ENCODE results near the gene TNRC18.
"Not testable (repeated sequence)": the region's sequence is repeated elsewhere in the genome, so short reads cannot be mapped to it uniquely, and the experiment has no call there.

TNRC18 gene

GRCh38 chr7:5287802-5288201 lies 135.8 kb downstream of the TNRC18 start:
- Histone ChIP-seq H3K4me1 (ENCODE audit: control insufficient read depth, insufficient read depth, low read length) (peaks cover 5% of the 10 kb centered on the region), H3K4me3 (ENCODE audit: low read length in 2 of 2) (no peak overlapping the region), H3K9me3 (ENCODE audit: control insufficient read depth in 2 of 2, low read length in 2 of 2) (no peaks in the 10 kb centered on the region), H3K27me3 (ENCODE audit: control insufficient read depth in 1 of 2, insufficient read depth in 2 of 2, low read length in 2 of 2) (peaks cover 0 to 4% of the 10 kb centered on the region in 2 donors), H3K36me3 (ENCODE audit: control insufficient read depth in 2 of 2, insufficient read depth in 2 of 2, low read length in 2 of 2) (no peaks in the 10 kb centered on the region), H3K9ac (ENCODE audit: low read length in 2 of 2) (no peak overlapping the region), H3K27ac (ENCODE audit: low read length) (no peak overlapping the region)

- H3K27me3 ChIP-seq (ENCODE audit: control insufficient read depth in 1 of 2, insufficient read depth in 2 of 2, low read length in 2 of 2); H3K9me3 ChIP-seq (ENCODE audit: control insufficient read depth in 2 of 2, low read length in 2 of 2); H3K9ac ChIP-seq (ENCODE audit: low read length in 2 of 2); H3K36me3 ChIP-seq (ENCODE audit: control insufficient read depth in 2 of 2, insufficient read depth in 2 of 2, low read length in 2 of 2); H3K4me3 ChIP-seq (ENCODE audit: low read length in 2 of 2); H3K27ac ChIP-seq (ENCODE audit: low read length); H3K4me1 ChIP-seq (ENCODE audit: control insufficient read depth, insufficient read depth, low read length): not testable (repeated sequence)
These were observed 136.3 kb downstream of the TNRC18 start for GRCh38 chr7:5287373-5287772.

- peaks cover 5% of the 10 kb centered on the region for H3K4me1 ChIP-seq (ENCODE audit: control insufficient read depth, insufficient read depth, low read length)
- no peaks in the 10 kb centered on the region for H3K36me3 ChIP-seq (ENCODE audit: control insufficient read depth in 2 of 2, insufficient read depth in 2 of 2, low read length in 2 of 2)
- H3K9ac ChIP-seq (ENCODE audit: low read length in 2 of 2), result no peak overlapping the region
- H3K27ac ChIP-seq (ENCODE audit: low read length), result no peak overlapping the region
- peaks cover 0 to 4% of the 10 kb centered on the region in 2 donors for H3K27me3 ChIP-seq (ENCODE audit: control insufficient read depth in 1 of 2, insufficient read depth in 2 of 2, low read length in 2 of 2)
- H3K9me3 ChIP-seq (ENCODE audit: control insufficient read depth in 2 of 2, low read length in 2 of 2), result no peaks in the 10 kb centered on the region
- no peak overlapping the region for H3K4me3 ChIP-seq (ENCODE audit: low read length in 2 of 2)
These were observed 136.7 kb downstream of the TNRC18 start for GRCh38 chr7:5286933-5287332.

GRCh38 chr7:5284304-5285281 lies 139.0 kb downstream of the TNRC18 start:
- Histone ChIP-seq H3K9me3 (ENCODE audit: control insufficient read depth in 2 of 2, low read length in 2 of 2) (no peaks in the 10 kb centered on the region), H3K9ac (ENCODE audit: low read length in 2 of 2) (no peak overlapping the region), H3K27me3 (ENCODE audit: control insufficient read depth in 1 of 2, insufficient read depth in 2 of 2, low read length in 2 of 2) (peaks cover 0 to 4% of the 10 kb centered on the region in 2 donors), H3K27ac (ENCODE audit: low read length) (no peak overlapping the region), H3K4me3 (ENCODE audit: low read length in 2 of 2) (no peak overlapping the region), H3K4me1 (ENCODE audit: control insufficient read depth, insufficient read depth, low read length) (peaks cover 5% of the 10 kb centered on the region), H3K36me3 (ENCODE audit: control insufficient read depth in 2 of 2, insufficient read depth in 2 of 2, low read length in 2 of 2) (no peaks in the 10 kb centered on the region)

- Histone ChIP-seq H3K9ac (ENCODE audit: low read length in 2 of 2) (no peak overlapping the region), H3K4me1 (ENCODE audit: control insufficient read depth, insufficient read depth, low read length) (peaks cover 5% of the 10 kb centered on the region), H3K36me3 (ENCODE audit: control insufficient read depth in 2 of 2, insufficient read depth in 2 of 2, low read length in 2 of 2) (no peaks in the 10 kb centered on the region), H3K27me3 (ENCODE audit: control insufficient read depth in 1 of 2, insufficient read depth in 2 of 2, low read length in 2 of 2) (peaks cover 0 to 4% of the 10 kb centered on the region in 2 donors), H3K27ac (ENCODE audit: low read length) (no peak overlapping the region), H3K4me3 (ENCODE audit: low read length in 2 of 2) (peak overlapping the region in 1 of 2 donors; percentile 44), H3K9me3 (ENCODE audit: control insufficient read depth in 2 of 2, low read length in 2 of 2) (no peaks in the 10 kb centered on the region)
These were observed 140.0 kb downstream of the TNRC18 start for GRCh38 chr7:5283421-5284303.

GRCh38 chr7:5282543-5283316 lies 140.9 kb downstream of the TNRC18 start, which contains the start of gene SLC29A4:
SLC29A4 (plus strand) TSS chr7:5282943; CDS start chr7:5287817, 4,874 bp downstream.
- no peak within 1 kb of the TSS for H3K27ac ChIP-seq (ENCODE audit: low read length)
- no peak within 1 kb of the TSS for H3K9ac ChIP-seq (ENCODE audit: low read length in 2 of 2)
- H3K4me1 ChIP-seq (ENCODE audit: control insufficient read depth, insufficient read depth, low read length), result peaks cover 5% of the 10 kb centered on the region
- H3K36me3 ChIP-seq (ENCODE audit: control insufficient read depth in 2 of 2, insufficient read depth in 2 of 2, low read length in 2 of 2), result no peaks in the 10 kb centered on the region
- H3K9me3 ChIP-seq (ENCODE audit: control insufficient read depth in 2 of 2, low read length in 2 of 2), result no peaks in the 10 kb centered on the region
- peaks cover 0 to 4% of the 10 kb centered on the region in 2 donors for H3K27me3 ChIP-seq (ENCODE audit: control insufficient read depth in 1 of 2, insufficient read depth in 2 of 2, low read length in 2 of 2)
- peak within 1 kb of the TSS in 1 of 2 donors; percentile 44 for H3K4me3 ChIP-seq (ENCODE audit: low read length in 2 of 2)

GRCh38 chr7:5281598-5282500 lies 141.8 kb downstream of the TNRC18 start:
- not testable (repeated sequence) for H3K27ac ChIP-seq (ENCODE audit: low read length); H3K9ac ChIP-seq (ENCODE audit: low read length in 2 of 2); H3K27me3 ChIP-seq (ENCODE audit: control insufficient read depth in 1 of 2, insufficient read depth in 2 of 2, low read length in 2 of 2); H3K36me3 ChIP-seq (ENCODE audit: control insufficient read depth in 2 of 2, insufficient read depth in 2 of 2, low read length in 2 of 2); H3K9me3 ChIP-seq (ENCODE audit: control insufficient read depth in 2 of 2, low read length in 2 of 2); H3K4me3 ChIP-seq (ENCODE audit: low read length in 2 of 2); H3K4me1 ChIP-seq (ENCODE audit: control insufficient read depth, insufficient read depth, low read length)

- no peak overlapping the region for H3K27ac ChIP-seq (ENCODE audit: low read length)
- H3K27me3 ChIP-seq (ENCODE audit: control insufficient read depth in 1 of 2, insufficient read depth in 2 of 2, low read length in 2 of 2), result peaks cover 2 to 4% of the 10 kb centered on the region in 2 donors
- peaks cover 9% of the 10 kb centered on the region for H3K4me1 ChIP-seq (ENCODE audit: control insufficient read depth, insufficient read depth, low read length)
- no peaks in the 10 kb centered on the region for H3K36me3 ChIP-seq (ENCODE audit: control insufficient read depth in 2 of 2, insufficient read depth in 2 of 2, low read length in 2 of 2)
- no peak overlapping the region for H3K9ac ChIP-seq (ENCODE audit: low read length in 2 of 2)
- no peaks in the 10 kb centered on the region for H3K9me3 ChIP-seq (ENCODE audit: control insufficient read depth in 2 of 2, low read length in 2 of 2)
- no peak overlapping the region for H3K4me3 ChIP-seq (ENCODE audit: low read length in 2 of 2)
These were observed 143.9 kb downstream of the TNRC18 start for GRCh38 chr7:5279734-5280133.

GRCh38 chr7:5278766-5279165 lies 144.9 kb downstream of the TNRC18 start:
- H3K36me3 ChIP-seq (ENCODE audit: control insufficient read depth in 2 of 2, insufficient read depth in 2 of 2, low read length in 2 of 2), result no peaks in the 10 kb centered on the region
- no peak overlapping the region for H3K27ac ChIP-seq (ENCODE audit: low read length)
- H3K4me3 ChIP-seq (ENCODE audit: low read length in 2 of 2), result no peak overlapping the region
- H3K9me3 ChIP-seq (ENCODE audit: control insufficient read depth in 2 of 2, low read length in 2 of 2), result no peaks in the 10 kb centered on the region
- H3K9ac ChIP-seq (ENCODE audit: low read length in 2 of 2), result no peak overlapping the region
- peaks cover 2 to 4% of the 10 kb centered on the region in 2 donors for H3K27me3 ChIP-seq (ENCODE audit: control insufficient read depth in 1 of 2, insufficient read depth in 2 of 2, low read length in 2 of 2)
- H3K4me1 ChIP-seq (ENCODE audit: control insufficient read depth, insufficient read depth, low read length), result peaks cover 12% of the 10 kb centered on the region
